SK-N-MC (cell line): ENCODE data around the gene MYO18A.

Source experiments
- EZH2 ChIP-seq: fragments of 200-600 bp; sonication (generic); IDR thresholded peaks from one replicate; pipeline ENCODE4 v1.6.1; 2017; ENCODE audit warnings: antibody characterized with exemption
- FOXP2 ChIP-seq: optimal IDR thresholded peaks from 2 replicates; pipeline ENCODE3; 2011; ENCODE audit warnings: mild to moderate bottlenecking, moderate library complexity; ENCODE audit not compliant: insufficient read depth; ENCODE audit errors: extremely low read length, control extremely low read depth
- POLR2AphosphoS5 ChIP-seq: IDR thresholded peaks from 2 replicates; pipeline ENCODE4 v1.6.1; 2012; ENCODE audit warnings: mild to moderate bottlenecking, low read depth, low read length, borderline replicate concordance

DNA sequence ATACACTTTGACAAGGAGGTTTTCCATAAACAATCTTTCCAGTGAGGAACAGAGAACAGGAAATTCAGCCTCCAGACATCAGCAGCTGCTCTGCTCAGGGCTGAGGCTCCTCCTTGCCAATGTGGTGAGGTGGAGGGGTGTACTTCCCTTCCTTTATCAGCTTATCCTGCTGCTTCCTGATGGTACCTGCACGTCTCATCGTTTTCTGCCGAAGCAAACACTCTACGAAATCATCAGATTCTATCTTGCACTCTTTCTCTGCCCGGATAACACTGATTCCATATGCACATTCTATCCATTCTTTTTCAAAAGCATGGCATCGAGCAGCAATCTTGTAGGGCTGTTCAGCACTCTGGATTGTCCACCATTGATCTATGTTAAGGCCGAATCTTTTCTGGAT, 159.0 kb downstream of the MYO18A start:
- TF ChIP-seq EZH2 (no peak), POLR2AphosphoS5 (no peak), FOXP2 (no peak)
